Keratinocyte (primary cell): Measurements from ENCODE around the gene OR5B12.

ENCODE experiments used
- CTCF ChIP-seq, 3 experiments: IDR thresholded peaks in 1 of 3; conservative IDR thresholded peaks in 1 of 3; optimal IDR thresholded peaks in 1 of 3; 2 replicates in 2 of 3; 3 replicates in 1 of 3; pipeline versions ENCODE3 to v1.5.1; 2011; ENCODE audit warnings: low read length in 3 of 3, mild to moderate bottlenecking in 3 of 3, moderate library complexity in 2 of 3, control low read depth in 1 of 3, inconsistent platforms in 1 of 3; ENCODE audit not compliant: insufficient read depth in 2 of 3; ENCODE audit errors: extremely low read depth in 1 of 3
- EZH2 ChIP-seq: IDR thresholded peaks from one replicate; pipeline ENCODE4 v1.6.1; 2012; ENCODE audit warnings: inconsistent platforms, mild to moderate bottlenecking, low read length, moderate library complexity

DNA sequence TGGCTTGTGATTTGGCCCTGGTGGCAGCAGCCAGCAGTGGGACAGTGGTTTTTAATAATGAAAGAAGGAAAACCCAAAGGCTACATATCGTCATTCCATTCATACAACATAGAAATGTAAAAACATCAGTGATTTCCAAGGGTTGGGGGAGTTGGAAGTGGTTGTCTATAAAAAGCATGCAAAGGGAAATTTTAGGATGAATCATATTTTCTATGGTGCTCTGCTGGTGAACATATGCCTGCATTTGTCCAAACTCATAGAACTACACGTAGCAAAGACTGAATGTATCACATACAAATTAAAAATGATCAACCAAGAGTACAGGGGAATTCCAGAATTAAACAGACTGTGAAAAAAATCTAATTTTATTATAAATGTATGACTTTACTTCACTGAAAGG, 46.5 kb downstream of the OR5B12 start:
- TF ChIP-seq CTCF (optimal IDR thresholded peaks at IDR 0.05 in 1 of 3, IDR thresholded peaks at IDR 0.05 in 1 of 3, conservative IDR thresholded peaks at IDR 0.05 in 1 of 3; ENCODE audit: extremely low read depth in 1 of 3, insufficient read depth in 2 of 3, low read length in 3 of 3) (no peak), EZH2 (no peak)
